ENCODE results near the gene IFFO2. TPM values are rescaled to one million over a fixed set of nuclear protein-coding genes. Genes with fewer than 3 reads are reported as not detected.

Gene IFFO2
- total and polyA plus RNA-seq, 2 of the 13 experiments (the other 11 are each of a cell fraction or from before 2014, with no cell fraction given): 7.3 to 16.7 TPM

GRCh38 chr1:18900303-18900841, 56.1 kb downstream of the IFFO2 start (continued):
- TF ChIP-seq ZC3H4 (CRISPR knock-in tag; IDR thresholded peaks at IDR 0.05; ENCODE audit: borderline replicate concordance) (no peak), SRSF4 (IDR thresholded peaks at IDR 0.05; ENCODE audit: low read depth, low read length, poor library complexity, severe bottlenecking) (no peak), CC2D1A (CRISPR knock-in tag; IDR thresholded peaks at IDR 0.05) (no peak), ZNF510 (CRISPR knock-in tag; IDR thresholded peaks at IDR 0.05; ENCODE audit: low read depth) (no peak), THAP11 (CRISPR knock-in tag; IDR thresholded peaks at IDR 0.05) (peak; percentile 63), EEA1 (CRISPR knock-in tag; IDR thresholded peaks at IDR 0.05; ENCODE audit: borderline replicate concordance) (no peak), GATA4 (IDR thresholded peaks at IDR 0.05; ENCODE audit: borderline replicate concordance, low read depth) (no peak), ZNF879 (CRISPR knock-in tag; IDR thresholded peaks at IDR 0.05) (0 out of 2 replicates have a peak, but pooled peaks have one; percentile 18), JUN (CRISPR knock-in tag; IDR thresholded peaks at IDR 0.05) (no peak), ZNF30 (CRISPR knock-in tag; IDR thresholded peaks at IDR 0.05) (no peak), ZNF496 (CRISPR knock-in tag; IDR thresholded peaks at IDR 0.05; ENCODE audit: insufficient replicate concordance) (no peak), MED8 (CRISPR knock-in tag; IDR thresholded peaks at IDR 0.05; ENCODE audit: insufficient replicate concordance) (peak; percentile 68), ZSCAN25 (CRISPR knock-in tag; IDR thresholded peaks at IDR 0.05) (no peak), POGK (CRISPR knock-in tag; conservative IDR thresholded peaks at IDR 0.05) (0 out of 2 replicates have a peak, but pooled peaks have one; percentile 59), FOXM1 (CRISPR knock-in tag; IDR thresholded peaks at IDR 0.05) (no peak), ZSCAN20 (CRISPR knock-in tag; IDR thresholded peaks at IDR 0.05; ENCODE audit: borderline replicate concordance) (no peak), MIER3 (CRISPR knock-in tag; IDR thresholded peaks at IDR 0.05; ENCODE audit: borderline replicate concordance) (peak; percentile 92; the same call in 1 of the 2 replicates), GMEB2 (CRISPR knock-in tag; IDR thresholded peaks at IDR 0.05; ENCODE audit: low read depth) (no peak)
- TF ChIP-seq, protein P1, sequence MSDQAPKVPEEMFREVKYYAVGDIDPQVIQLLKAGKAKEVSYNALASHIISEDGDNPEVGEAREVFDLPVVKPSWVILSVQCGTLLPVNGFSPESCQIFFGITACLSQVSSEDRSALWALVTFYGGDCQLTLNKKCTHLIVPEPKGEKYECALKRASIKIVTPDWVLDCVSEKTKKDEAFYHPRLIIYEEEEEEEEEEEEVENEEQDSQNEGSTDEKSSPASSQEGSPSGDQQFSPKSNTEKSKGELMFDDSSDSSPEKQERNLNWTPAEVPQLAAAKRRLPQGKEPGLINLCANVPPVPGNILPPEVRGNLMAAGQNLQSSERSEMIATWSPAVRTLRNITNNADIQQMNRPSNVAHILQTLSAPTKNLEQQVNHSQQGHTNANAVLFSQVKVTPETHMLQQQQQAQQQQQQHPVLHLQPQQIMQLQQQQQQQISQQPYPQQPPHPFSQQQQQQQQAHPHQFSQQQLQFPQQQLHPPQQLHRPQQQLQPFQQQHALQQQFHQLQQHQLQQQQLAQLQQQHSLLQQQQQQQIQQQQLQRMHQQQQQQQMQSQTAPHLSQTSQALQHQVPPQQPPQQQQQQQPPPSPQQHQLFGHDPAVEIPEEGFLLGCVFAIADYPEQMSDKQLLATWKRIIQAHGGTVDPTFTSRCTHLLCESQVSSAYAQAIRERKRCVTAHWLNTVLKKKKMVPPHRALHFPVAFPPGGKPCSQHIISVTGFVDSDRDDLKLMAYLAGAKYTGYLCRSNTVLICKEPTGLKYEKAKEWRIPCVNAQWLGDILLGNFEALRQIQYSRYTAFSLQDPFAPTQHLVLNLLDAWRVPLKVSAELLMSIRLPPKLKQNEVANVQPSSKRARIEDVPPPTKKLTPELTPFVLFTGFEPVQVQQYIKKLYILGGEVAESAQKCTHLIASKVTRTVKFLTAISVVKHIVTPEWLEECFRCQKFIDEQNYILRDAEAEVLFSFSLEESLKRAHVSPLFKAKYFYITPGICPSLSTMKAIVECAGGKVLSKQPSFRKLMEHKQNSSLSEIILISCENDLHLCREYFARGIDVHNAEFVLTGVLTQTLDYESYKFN (CRISPR knock-in tag; conservative IDR thresholded peaks at IDR 0.05): peak; percentile 96
- TF ChIP-seq, protein P2, sequence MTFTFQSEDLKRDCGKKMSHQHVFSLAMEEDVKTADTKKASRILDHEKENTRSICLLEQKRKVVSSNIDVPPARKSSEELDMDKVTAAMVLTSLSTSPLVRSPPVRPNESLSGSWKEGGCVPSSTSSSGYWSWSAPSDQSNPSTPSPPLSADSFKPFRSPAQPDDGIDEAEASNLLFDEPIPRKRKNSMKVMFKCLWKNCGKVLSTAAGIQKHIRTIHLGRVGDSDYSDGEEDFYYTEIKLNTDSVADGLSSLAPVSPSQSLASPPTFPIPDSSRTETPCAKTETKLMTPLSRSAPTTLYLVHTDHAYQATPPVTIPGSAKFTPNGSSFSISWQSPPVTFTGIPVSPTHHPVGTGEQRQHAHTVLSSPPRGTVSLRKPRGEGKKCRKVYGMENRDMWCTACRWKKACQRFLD (CRISPR knock-in tag; IDR thresholded peaks at IDR 0.05; ENCODE audit: borderline replicate concordance): no peak
- TF ChIP-seq, protein P3, sequence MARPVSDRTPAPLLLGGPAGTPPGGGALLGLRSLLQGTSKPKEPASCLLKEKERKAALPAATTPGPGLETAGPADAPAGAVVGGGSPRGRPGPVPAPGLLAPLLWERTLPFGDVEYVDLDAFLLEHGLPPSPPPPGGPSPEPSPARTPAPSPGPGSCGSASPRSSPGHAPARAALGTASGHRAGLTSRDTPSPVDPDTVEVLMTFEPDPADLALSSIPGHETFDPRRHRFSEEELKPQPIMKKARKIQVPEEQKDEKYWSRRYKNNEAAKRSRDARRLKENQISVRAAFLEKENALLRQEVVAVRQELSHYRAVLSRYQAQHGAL (CRISPR knock-in tag; IDR thresholded peaks at IDR 0.05; ENCODE audit: not compliant biosample characterization): no peak
